BLaER1 treated with 17β-estradiol and CSF1 and Interleukin-3, amounts not matched to agents 10 nM and 100 nM (cell line): ENCODE data around the gene NHS.

Experiments used
- H3K27ac ChIP-seq, 11 experiments: shearing (Covaris generic); formaldehyde crosslinking; 2 replicates each; pipeline ENCODE4 v1.8.1; 2022
- H3K27me3 ChIP-seq, 11 experiments: shearing (Covaris generic); formaldehyde crosslinking; 2 replicates each; pipeline ENCODE4 v1.8.1; 2022
- H3K36me3 ChIP-seq, 11 experiments: shearing (Covaris generic); formaldehyde crosslinking; 2 replicates each; pipeline ENCODE4 v1.8.1; 2022
- H3K4me1 ChIP-seq, 10 experiments: shearing (Covaris generic); formaldehyde crosslinking; 2 replicates each; pipeline ENCODE4 v1.8.1; 2022
- H3K4me2 ChIP-seq, 11 experiments: shearing (Covaris generic); formaldehyde crosslinking; 2 replicates each; pipeline ENCODE4 v1.8.1; 2022
- H3K4me3 ChIP-seq, 10 experiments: shearing (Covaris generic); formaldehyde crosslinking; 2 replicates each; pipeline ENCODE4 v1.8.1; 2022
- H3K9ac ChIP-seq, 11 experiments: shearing (Covaris generic); formaldehyde crosslinking; 2 replicates each; pipeline ENCODE4 v1.8.1; 2022
- H3K9me3 ChIP-seq, 11 experiments: shearing (Covaris generic); formaldehyde crosslinking; replicated peaks in 1 of 11; 2 replicates each; pipeline ENCODE4 v1.8.1; 2022
- H4K20me1 ChIP-seq, 11 experiments: shearing (Covaris generic); formaldehyde crosslinking; 2 replicates each; pipeline ENCODE4 v1.8.1; 2022
- Cebpa-rat ChIP-seq, 11 experiments: shearing (Covaris generic); IDR thresholded peaks; 2 replicates each; pipeline ENCODE4 v1.8.1; 2022

The NHS gene

DNA sequence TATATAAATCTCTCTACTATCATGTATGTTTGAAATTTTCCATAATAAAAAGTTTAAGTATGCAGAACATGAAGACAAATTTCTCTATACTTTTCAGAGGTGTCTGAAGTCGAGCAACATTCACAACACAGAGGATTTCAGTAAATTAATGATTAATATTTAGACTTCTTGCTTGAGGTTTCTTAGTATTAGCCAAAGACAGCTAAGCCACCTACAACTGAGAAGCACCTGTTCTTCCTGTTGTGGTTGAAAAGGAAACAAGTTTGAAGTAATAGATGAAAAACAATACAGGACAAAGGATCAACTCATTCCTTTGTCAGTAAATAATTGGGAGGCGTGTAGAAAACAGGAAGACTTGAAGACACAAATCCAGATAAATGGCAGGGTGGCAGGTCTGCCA, 383.4 kb downstream of the NHS start:
- no peak overlapping the region for H3K27ac ChIP-seq
- no peak overlapping the region for H3K4me3 ChIP-seq
- H3K4me1 ChIP-seq: no peaks in the 10 kb centered on the region
- peaks cover 71 to 92% (median 88%) of the 10 kb centered on the region in 11 experiments for H3K27me3 ChIP-seq
- H3K36me3 ChIP-seq: no peaks in the 10 kb centered on the region
- no peak overlapping the region for H3K9ac ChIP-seq
- H3K4me2 ChIP-seq: no peak overlapping the region
- no peak for TF ChIP-seq Cebpa-rat (IDR thresholded peaks at IDR 0.05)
- H4K20me1 ChIP-seq: peaks cover 0 to 6% (median 0%) of the 10 kb centered on the region in 11 experiments; a peak in 3 of 22 replicates
- H3K9me3 ChIP-seq: no peaks in the 10 kb centered on the region

DNA sequence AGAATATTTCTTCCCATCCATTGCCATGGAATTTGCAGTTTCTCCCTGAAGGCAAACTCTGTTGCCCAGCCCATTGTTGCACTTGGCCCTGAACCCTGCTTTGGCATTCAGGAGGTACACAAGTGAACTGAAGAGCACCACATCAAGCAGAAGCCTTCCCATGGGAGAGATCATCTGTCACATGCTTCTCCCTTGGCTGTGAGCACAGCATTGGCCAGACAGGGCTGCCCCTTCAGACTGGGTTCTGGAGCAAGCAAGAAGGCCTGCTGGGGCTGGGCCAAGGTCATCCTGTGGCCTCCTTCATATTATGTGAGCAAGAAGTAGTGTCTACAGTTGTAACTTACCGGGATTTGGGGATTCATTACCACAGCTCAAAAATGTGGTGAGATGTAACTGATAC, 385.0 kb downstream of the NHS start:
- Histone ChIP-seq H3K9me3 (no peaks in the 10 kb centered on the region), H3K27ac (no peak overlapping the region), H4K20me1 (peaks cover 0 to 6% (median 0%) of the 10 kb centered on the region in 11 experiments; a peak in 4 of 22 replicates), H3K4me1 (no peaks in the 10 kb centered on the region), H3K4me3 (no peak overlapping the region), H3K4me2 (no peak overlapping the region), H3K9ac (no peak overlapping the region), H3K27me3 (peaks cover 70 to 93% (median 88%) of the 10 kb centered on the region in 11 experiments), H3K36me3 (no peaks in the 10 kb centered on the region)
- no peak for TF ChIP-seq Cebpa-rat (IDR thresholded peaks at IDR 0.05)

DNA sequence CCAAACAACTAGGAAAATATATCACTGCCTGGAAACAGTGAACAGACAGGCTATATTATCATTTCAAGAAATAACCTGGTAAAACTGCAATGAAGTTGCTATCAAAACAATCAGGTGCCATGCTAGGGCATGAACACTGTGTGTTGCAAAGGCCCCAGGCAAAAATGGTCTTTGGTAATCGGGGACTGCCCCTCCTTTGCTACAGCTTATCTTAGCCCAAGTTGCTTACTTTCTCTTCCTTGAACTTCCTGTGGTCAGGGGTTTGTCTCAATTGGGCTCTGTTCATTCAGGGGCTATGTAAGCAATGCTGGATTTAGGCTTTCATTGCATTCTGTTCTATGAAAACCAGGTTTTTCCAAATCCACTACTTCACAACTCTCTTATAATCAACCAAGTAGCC, 392.7 kb downstream of the NHS start:
- Histone ChIP-seq H3K9me3 (no peaks in the 10 kb centered on the region), H3K27me3 (peaks cover 91 to 97% (median 94%) of the 10 kb centered on the region in 11 experiments), H3K27ac (no peak overlapping the region), H3K4me1 (peaks cover 0 to 13% (median 0%) of the 10 kb centered on the region in 10 experiments; a peak in 2 of 20 replicates), H4K20me1 (peaks cover 0 to 8% (median 0%) of the 10 kb centered on the region in 11 experiments; a peak in 4 of 22 replicates), H3K4me2 (no peak overlapping the region), H3K4me3 (no peak overlapping the region), H3K9ac (no peak overlapping the region), H3K36me3 (no peaks in the 10 kb centered on the region)
- no peak for TF ChIP-seq Cebpa-rat (IDR thresholded peaks at IDR 0.05)

DNA sequence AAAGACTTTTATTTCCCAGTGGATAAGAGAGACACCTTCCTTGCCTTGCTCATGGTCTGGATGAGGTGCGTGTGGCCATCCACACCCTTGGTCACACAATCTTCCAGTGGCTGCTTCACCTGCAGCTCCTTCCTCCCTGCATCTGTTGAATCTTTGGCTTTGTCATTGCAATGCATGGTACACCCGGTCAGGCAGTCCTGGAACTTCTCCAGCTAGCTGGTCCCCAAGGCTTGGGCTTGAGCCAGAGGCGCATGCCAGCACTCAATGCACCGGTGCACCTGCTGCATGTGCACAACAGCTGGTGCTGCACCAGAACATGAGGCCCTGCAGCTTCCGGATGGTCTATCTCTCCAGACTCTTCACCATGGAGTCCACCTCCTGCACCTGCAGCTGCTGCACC, 394.0 kb downstream of the NHS start:
- H3K27me3 ChIP-seq: peaks cover 98 to 100% (median 100%) of the 10 kb centered on the region in 11 experiments
- no peak overlapping the region for H3K27ac ChIP-seq
- no peak overlapping the region for H3K4me2 ChIP-seq
- no peaks in the 10 kb centered on the region; a peak in 1 of 22 replicates for H3K9me3 ChIP-seq
- no peaks in the 10 kb centered on the region for H3K36me3 ChIP-seq
- no peak overlapping the region for H3K9ac ChIP-seq
- H4K20me1 ChIP-seq: peaks cover 0 to 8% (median 0%) of the 10 kb centered on the region in 11 experiments; a peak in 4 of 22 replicates
- no peak for TF ChIP-seq Cebpa-rat (IDR thresholded peaks at IDR 0.05)
- H3K4me1 ChIP-seq: peaks cover 0 to 13% (median 0%) of the 10 kb centered on the region in 10 experiments; a peak in 2 of 20 replicates
- H3K4me3 ChIP-seq: no peak overlapping the region

DNA sequence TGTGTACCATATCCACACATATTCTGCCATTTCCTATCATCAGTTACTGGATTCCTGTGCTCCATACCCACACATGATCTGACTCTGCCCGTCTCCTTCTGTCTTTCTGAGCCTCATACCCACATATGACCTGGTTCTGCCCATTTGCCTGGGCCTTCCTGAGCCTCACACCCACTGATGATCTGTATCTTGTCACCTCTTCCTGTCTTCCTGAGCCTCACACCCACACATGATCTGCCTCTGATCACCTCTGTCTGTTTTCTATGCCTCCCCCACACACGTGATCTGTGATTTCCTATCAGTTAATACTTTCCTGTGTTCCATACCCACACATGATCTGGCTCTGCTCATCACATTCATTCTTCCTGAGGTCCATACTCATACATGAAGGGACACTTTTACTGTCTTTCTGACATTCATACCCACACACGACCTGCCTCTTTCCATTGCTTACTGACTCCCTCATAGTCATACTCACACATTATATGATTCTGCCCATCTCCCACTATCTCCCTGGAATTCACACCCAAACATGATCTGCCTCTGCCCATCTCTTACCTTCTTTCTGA, 394.8 kb downstream of the NHS start:
- Histone ChIP-seq H3K9ac (no peak overlapping the region), H3K4me2 (no peak overlapping the region), H3K27ac (no peak overlapping the region), H3K4me1 (peaks cover 0 to 13% (median 0%) of the 10 kb centered on the region in 10 experiments; a peak in 2 of 20 replicates), H3K36me3 (no peaks in the 10 kb centered on the region), H3K27me3 (peaks cover 96 to 100% (median 100%) of the 10 kb centered on the region in 11 experiments), H3K4me3 (no peak overlapping the region), H3K9me3 (no peaks in the 10 kb centered on the region; a peak in 1 of 22 replicates), H4K20me1 (peaks cover 0 to 8% (median 0%) of the 10 kb centered on the region in 11 experiments; a peak in 4 of 22 replicates)
- no peak for TF ChIP-seq Cebpa-rat (IDR thresholded peaks at IDR 0.05)

DNA sequence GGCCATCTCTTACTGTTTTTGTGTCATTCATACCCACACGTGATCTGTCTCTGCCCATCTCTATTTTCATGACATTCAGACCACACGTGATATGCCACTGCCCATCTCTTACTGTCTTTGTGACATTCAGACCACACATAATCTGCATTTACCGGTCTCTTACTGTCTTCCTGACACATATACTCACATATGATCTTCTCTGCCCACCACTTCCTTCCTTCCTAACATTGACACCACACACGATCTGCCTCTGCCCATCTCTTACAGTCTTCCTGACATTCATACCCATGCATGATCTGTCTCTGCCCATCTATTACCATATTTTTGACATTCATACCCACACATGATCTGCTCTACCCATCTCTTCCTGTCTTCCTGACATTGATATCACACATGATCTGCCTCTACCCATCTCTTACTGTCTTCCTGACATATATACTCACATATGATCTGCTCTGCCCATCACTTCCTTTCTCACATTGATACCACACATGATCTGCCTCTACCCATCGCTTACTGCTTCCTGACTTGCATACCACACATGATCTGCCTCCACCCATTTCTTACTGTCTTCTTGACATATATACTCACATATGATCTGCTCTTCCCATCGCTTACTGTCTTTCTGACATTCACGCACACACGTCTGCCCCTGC, 398.3 kb downstream of the NHS start:
- H4K20me1 ChIP-seq: peaks cover 0 to 8% (median 0%) of the 10 kb centered on the region in 11 experiments; a peak in 3 of 22 replicates
- no peak for TF ChIP-seq Cebpa-rat (IDR thresholded peaks at IDR 0.05)
- H3K9ac ChIP-seq: no peak overlapping the region
- no peak overlapping the region for H3K27ac ChIP-seq
- H3K4me2 ChIP-seq: no peak overlapping the region; a peak in 1 of 22 replicates
- H3K4me3 ChIP-seq: no peak overlapping the region
- peaks cover 63 to 87% (median 82%) of the 10 kb centered on the region in 11 experiments for H3K27me3 ChIP-seq
- H3K9me3 ChIP-seq: no peaks in the 10 kb centered on the region; a peak in 1 of 22 replicates
- H3K36me3 ChIP-seq: no peaks in the 10 kb centered on the region
- H3K4me1 ChIP-seq: no peaks in the 10 kb centered on the region; a peak in 1 of 20 replicates

DNA sequence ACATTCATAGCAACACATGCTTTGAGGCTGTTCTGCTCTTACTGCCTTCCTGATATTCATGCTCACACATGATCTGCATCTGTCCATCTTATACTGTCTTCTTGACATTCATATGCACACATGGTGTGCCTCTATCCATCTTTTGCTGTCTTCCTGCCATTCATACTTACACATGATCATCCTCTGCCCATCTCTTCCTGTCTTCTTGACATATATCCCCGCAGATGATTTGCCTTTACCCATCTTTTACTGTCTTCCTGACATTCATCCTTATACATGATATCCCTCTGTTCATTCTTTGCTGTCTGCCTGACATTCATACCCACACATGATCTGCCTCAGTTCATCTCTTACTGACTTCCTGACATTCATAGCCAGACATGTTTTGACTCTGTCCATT, 399.1 kb downstream of the NHS start:
- Histone ChIP-seq H3K9me3 (no peaks in the 10 kb centered on the region; a peak in 1 of 22 replicates), H3K9ac (no peak overlapping the region), H3K4me1 (no peaks in the 10 kb centered on the region; a peak in 1 of 20 replicates), H3K36me3 (no peaks in the 10 kb centered on the region), H3K27me3 (peaks cover 56 to 87% (median 81%) of the 10 kb centered on the region in 11 experiments), H3K4me3 (no peak overlapping the region), H3K27ac (no peak overlapping the region), H3K4me2 (no peak overlapping the region), H4K20me1 (peaks cover 0 to 7% (median 0%) of the 10 kb centered on the region in 11 experiments; a peak in 3 of 22 replicates)
- TF ChIP-seq Cebpa-rat (IDR thresholded peaks at IDR 0.05): no peak

DNA sequence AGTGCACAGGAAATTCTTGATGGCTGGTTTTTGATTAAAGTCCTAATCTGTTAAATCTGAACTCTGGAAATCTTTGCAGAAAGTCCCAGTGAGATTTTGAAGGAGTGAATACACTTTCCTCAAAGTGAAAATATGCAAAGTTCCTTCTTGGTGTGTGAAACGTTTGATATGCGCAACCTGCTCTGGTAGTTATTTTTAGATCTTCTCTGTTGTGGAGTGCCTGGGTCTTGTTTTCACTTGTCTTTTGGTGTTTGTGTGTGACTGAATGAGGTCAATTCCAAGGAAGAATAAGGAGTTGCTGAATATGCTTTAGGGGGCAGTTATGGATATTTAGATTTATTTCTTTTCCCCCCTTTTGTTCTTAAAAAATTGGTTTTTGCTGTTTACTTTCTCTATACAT, 404.0 kb downstream of the NHS start:
- Histone ChIP-seq H3K27me3 (peaks cover 17 to 57% (median 51%) of the 10 kb centered on the region in 11 experiments; a peak in 21 of 22 replicates), H3K4me1 (no peaks in the 10 kb centered on the region; a peak in 1 of 20 replicates), H3K9me3 (peaks cover 0 to 15% (median 0%) of the 10 kb centered on the region in 11 experiments; a peak in 7 of 22 replicates), H4K20me1 (no peaks in the 10 kb centered on the region; a peak in 1 of 22 replicates), H3K9ac (no peak overlapping the region), H3K4me3 (no peak overlapping the region), H3K36me3 (no peaks in the 10 kb centered on the region), H3K4me2 (no peak overlapping the region), H3K27ac (no peak overlapping the region)
- TF ChIP-seq Cebpa-rat (IDR thresholded peaks at IDR 0.05): no peak

DNA sequence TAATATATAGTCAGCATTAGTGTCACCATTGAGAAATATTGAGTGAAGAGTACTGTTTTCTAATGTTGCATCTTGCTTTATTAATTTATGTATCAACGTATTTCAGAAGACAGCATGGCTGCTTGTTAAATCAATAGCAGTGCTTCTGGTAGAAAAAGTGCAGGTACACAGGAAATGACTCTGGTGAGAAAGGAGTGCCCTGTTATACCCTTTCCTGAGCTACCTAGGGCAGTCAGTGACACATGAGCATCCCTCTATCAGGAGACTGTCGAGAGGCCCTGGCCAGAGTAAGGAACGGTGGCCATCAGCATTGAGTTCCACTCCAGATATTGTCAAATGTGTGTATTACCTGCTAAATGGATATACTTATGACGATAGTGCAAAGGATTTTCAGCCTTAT, 404.4 kb downstream of the NHS start:
- Histone ChIP-seq H3K4me1 (no peaks in the 10 kb centered on the region; a peak in 1 of 20 replicates), H3K9me3 (peaks cover 0 to 15% (median 0%) of the 10 kb centered on the region in 11 experiments; a peak in 7 of 22 replicates), H4K20me1 (no peaks in the 10 kb centered on the region; a peak in 1 of 22 replicates), H3K36me3 (no peaks in the 10 kb centered on the region), H3K9ac (no peak overlapping the region), H3K4me3 (no peak overlapping the region), H3K27ac (no peak overlapping the region), H3K4me2 (no peak overlapping the region), H3K27me3 (peaks cover 13 to 53% (median 46%) of the 10 kb centered on the region in 11 experiments; a peak in 21 of 22 replicates)
- TF ChIP-seq Cebpa-rat (IDR thresholded peaks at IDR 0.05): no peak
